ENCODE measurements around the gene DCBLD1.

DNA sequence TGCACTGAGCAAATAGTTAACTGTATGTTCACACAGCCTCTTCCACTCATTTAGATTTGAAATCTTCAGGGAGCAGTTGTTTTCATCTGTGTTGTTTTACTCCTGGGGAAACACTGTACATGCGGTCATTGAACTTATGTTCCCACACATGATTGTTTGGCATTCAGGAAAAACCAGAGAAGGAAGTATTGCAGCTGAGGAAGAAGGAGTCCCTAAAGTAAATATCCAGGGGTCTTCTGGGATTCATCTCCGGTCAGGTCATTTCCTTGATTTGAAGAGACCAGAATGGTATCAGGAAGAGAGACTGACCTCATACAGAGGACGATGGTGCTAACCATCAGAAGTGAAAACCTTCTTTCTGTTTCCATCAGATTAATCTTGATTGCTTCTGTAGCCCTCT, 52.5 kb downstream of the DCBLD1 start:
- TF ChIP-seq, protein P1, sequence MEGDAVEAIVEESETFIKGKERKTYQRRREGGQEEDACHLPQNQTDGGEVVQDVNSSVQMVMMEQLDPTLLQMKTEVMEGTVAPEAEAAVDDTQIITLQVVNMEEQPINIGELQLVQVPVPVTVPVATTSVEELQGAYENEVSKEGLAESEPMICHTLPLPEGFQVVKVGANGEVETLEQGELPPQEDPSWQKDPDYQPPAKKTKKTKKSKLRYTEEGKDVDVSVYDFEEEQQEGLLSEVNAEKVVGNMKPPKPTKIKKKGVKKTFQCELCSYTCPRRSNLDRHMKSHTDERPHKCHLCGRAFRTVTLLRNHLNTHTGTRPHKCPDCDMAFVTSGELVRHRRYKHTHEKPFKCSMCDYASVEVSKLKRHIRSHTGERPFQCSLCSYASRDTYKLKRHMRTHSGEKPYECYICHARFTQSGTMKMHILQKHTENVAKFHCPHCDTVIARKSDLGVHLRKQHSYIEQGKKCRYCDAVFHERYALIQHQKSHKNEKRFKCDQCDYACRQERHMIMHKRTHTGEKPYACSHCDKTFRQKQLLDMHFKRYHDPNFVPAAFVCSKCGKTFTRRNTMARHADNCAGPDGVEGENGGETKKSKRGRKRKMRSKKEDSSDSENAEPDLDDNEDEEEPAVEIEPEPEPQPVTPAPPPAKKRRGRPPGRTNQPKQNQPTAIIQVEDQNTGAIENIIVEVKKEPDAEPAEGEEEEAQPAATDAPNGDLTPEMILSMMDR (IDR thresholded peaks at IDR 0.05), result no peak
- no peak for TF ChIP-seq POLR2A (IDR thresholded peaks at IDR 0.05)

Measured in thyroid gland (tissue), 4 donors.